HepG2 (cell line): ENCODE results near the gene CYP2S1. TPM values are rescaled to one million over a fixed set of nuclear protein-coding genes. Genes with fewer than 3 reads are reported as not detected.

ENCODE experiments used
- ADNP ChIP-seq: sonication (generic); formaldehyde crosslinking; IDR thresholded peaks from 2 replicates; pipeline ENCODE4 v1.4.0; 2020; ENCODE audit warnings: missing genetic modification reagents
- AKAP8 ChIP-seq: sonication (generic); formaldehyde crosslinking; IDR thresholded peaks from 2 replicates; pipeline ENCODE4 v1.5.1; 2020; ENCODE audit warnings: mild to moderate bottlenecking, missing genetic modification reagents
- BORCS8-MEF2B ChIP-seq: sonication (generic); formaldehyde crosslinking; IDR thresholded peaks from 2 replicates; pipeline ENCODE4 v1.8.0; 2022; ENCODE audit warnings: mild to moderate bottlenecking, missing genetic modification reagents
- NONO ChIP-seq, 2 experiments: fragments of 450-650 bp in 1 of 2; sonication (generic) in 1 of 2; formaldehyde crosslinking in 1 of 2; IDR thresholded peaks in 1 of 2; conservative IDR thresholded peaks in 1 of 2; 2 replicates each; pipeline versions ENCODE4 v1.6.1 to v1.8.0; 2017 to 2022; ENCODE audit warnings: mild to moderate bottlenecking in 1 of 2, missing genetic modification reagents in 1 of 2, moderate library complexity in 1 of 2
- POLR2G ChIP-seq: fragments of 200-400 bp; formaldehyde crosslinking; IDR thresholded peaks from 2 replicates; pipeline ENCODE4 v1.6.1; 2018; ENCODE audit warnings: mild to moderate bottlenecking, low read depth, low read length, moderate library complexity
- RAD21 ChIP-seq: fragments of 450-650 bp; formaldehyde crosslinking; IDR thresholded peaks from 2 replicates; pipeline ENCODE4 v1.5.0; 2020; ENCODE audit warnings: mild to moderate bottlenecking
- SETDB1 ChIP-seq: sonication (generic); formaldehyde crosslinking; IDR thresholded peaks from 2 replicates; pipeline ENCODE4 v1.5.1; 2020; ENCODE audit warnings: missing genetic modification reagents, mild to moderate bottlenecking, borderline replicate concordance
- SMARCC2 ChIP-seq: fragments of 450-650 bp; IDR thresholded peaks from 2 replicates; pipeline ENCODE4 v1.6.1; 2017; ENCODE audit warnings: antibody characterized with exemption, mild to moderate bottlenecking
- SP2 ChIP-seq: sonication (generic); formaldehyde crosslinking; IDR thresholded peaks from 2 replicates; pipeline ENCODE4 v1.5.1; 2020; ENCODE audit warnings: mild to moderate bottlenecking, missing genetic modification reagents
- THAP7 ChIP-seq: sonication (generic); formaldehyde crosslinking; IDR thresholded peaks from 2 replicates; pipeline ENCODE4 v1.8.1; 2023; ENCODE audit warnings: mild to moderate bottlenecking, missing genetic modification reagents
- ZNF614 ChIP-seq: IDR thresholded peaks from 2 replicates; pipeline ENCODE4 v1.6.1; 2018; ENCODE audit warnings: missing biosample characterization, missing genetic modification reagents, inconsistent platforms, borderline replicate concordance
- ZNF646 ChIP-seq: sonication (generic); formaldehyde crosslinking; IDR thresholded peaks from 2 replicates; pipeline ENCODE4 v1.9.0; 2021; ENCODE audit warnings: mild to moderate bottlenecking, missing genetic modification reagents
- ZNF704 ChIP-seq: sonication (generic); formaldehyde crosslinking; IDR thresholded peaks from 2 replicates; pipeline ENCODE4 v1.8.1; 2023; ENCODE audit warnings: mild to moderate bottlenecking, inconsistent platforms, moderate library complexity, missing genetic modification reagents, borderline replicate concordance
- ZNF740 ChIP-seq: sonication (generic); formaldehyde crosslinking; IDR thresholded peaks from 2 replicates; pipeline ENCODE4 v1.4.0; 2020; ENCODE audit warnings: missing genetic modification reagents
- ZNF747 ChIP-seq: sonication (generic); formaldehyde crosslinking; IDR thresholded peaks from 2 replicates; pipeline ENCODE4 v1.8.1; 2023; ENCODE audit warnings: missing genetic modification reagents, mild to moderate bottlenecking, borderline replicate concordance
- ZNF75D ChIP-seq: sonication (generic); formaldehyde crosslinking; IDR thresholded peaks from 2 replicates; pipeline ENCODE4 v1.8.1; 2023; ENCODE audit warnings: missing genetic modification reagents, mild to moderate bottlenecking, borderline replicate concordance
- ZNF768 ChIP-seq: sonication (generic); formaldehyde crosslinking; IDR thresholded peaks from 2 replicates; pipeline ENCODE4 v1.4.0; 2020; ENCODE audit warnings: missing genetic modification reagents
- ZNF800 ChIP-seq: sonication (generic); formaldehyde crosslinking; IDR thresholded peaks from 2 replicates; pipeline ENCODE4 v1.4.0; 2020; ENCODE audit warnings: missing genetic modification reagents
- polyA plus RNA-seq, 8 experiments: library from polyadenylated mRNA; depleted of rRNA in 3 of 8; stranded (reverse) in 7 of 8; unstranded in 1 of 8; fragments of >200 nt; fragmentation: Illumina TruSeq in 4 of 8; extraction: Trizol in 4 of 8; gene quantifications; 2 replicates each; pipeline versions ENCODE4 v1.2.1 to v1.2.3, GENCODE V29; 2011 to 2016; ENCODE audit warnings: low read depth in 4 of 8, missing spikeins in 1 of 8, mixed read lengths in 1 of 8; ENCODE audit not compliant: insufficient read depth in 1 of 8
- total RNA-seq, 5 experiments: library from RNA; depleted of rRNA; stranded (reverse); fragments of >200 nt; fragmentation: Illumina TruSeq; extraction: Trizol; gene quantifications; 2 replicates each; pipeline ENCODE4 v1.2.3, GENCODE V29; 2016; ENCODE audit warnings: low read depth in 1 of 5

Gene CYP2S1
- total and polyA plus RNA-seq, 2 of the 13 experiments (the other 11 are each of a cell fraction or from before 2014, with no cell fraction given) = 0.09 to 2.1 TPM

GRCh38 chr19:41218615-41219507, 25.8 kb downstream of the CYP2S1 start, which contains the start of gene AXL (continued):
- TF ChIP-seq ZNF800 (CRISPR knock-in tag) = no peak
- TF ChIP-seq ZNF704 = no peak
- TF ChIP-seq RAD21 (CRISPR knock-in tag) = no peak
- no peak for TF ChIP-seq ZNF768 (CRISPR knock-in tag)
- TF ChIP-seq ZNF747 (CRISPR knock-in tag) = no peak
- no peak for TF ChIP-seq SMARCC2
- no peak for TF ChIP-seq ADNP
- peak; percentile 86 for TF ChIP-seq ZNF646 (CRISPR knock-in tag)
- TF ChIP-seq BORCS8-MEF2B (CRISPR knock-in tag) = no peak
- TF ChIP-seq ZNF614 (CRISPR knock-in tag) = no peak
- TF ChIP-seq THAP7 (CRISPR knock-in tag) = no peak
- peak; percentile 40; the same call in 1 of the 2 replicates for TF ChIP-seq POLR2G
- no peak for TF ChIP-seq NONO (IDR thresholded peaks at IDR 0.05)
- TF ChIP-seq NONO (CRISPR knock-in tag; conservative IDR thresholded peaks at IDR 0.05) = no peak
- TF ChIP-seq SP2 (CRISPR knock-in tag) = peak; percentile 19; the same call in 1 of the 2 replicates
- no peak for TF ChIP-seq ZNF75D (CRISPR knock-in tag)
- TF ChIP-seq ZNF740 (CRISPR knock-in tag) = no peak
- no peak for TF ChIP-seq AKAP8 (CRISPR knock-in tag)
- TF ChIP-seq SETDB1 (CRISPR knock-in tag) = no peak
